GM12892 (cell line): Measurements from ENCODE around the gene SZRD1.

ENCODE experiments used
- POLR2A ChIP-seq: IDR thresholded peaks from 2 replicates; pipeline ENCODE4 v1.6.1; 2011; ENCODE audit warnings: low read depth, low read length, control low read depth
- POLR2AphosphoS5 ChIP-seq: IDR thresholded peaks from 2 replicates; pipeline ENCODE4 v1.6.1; 2011; ENCODE audit warnings: low read depth, low read length, control low read depth
- TAF1 ChIP-seq: IDR thresholded peaks from 2 replicates; pipeline ENCODE4 v1.6.1; 2011; ENCODE audit warnings: low read depth, mild to moderate bottlenecking, control low read depth, low read length, borderline replicate concordance

GRCh38 chr1:16392740-16393569 is 25.9 kb downstream of the SZRD1 start:
- no peak for TF ChIP-seq POLR2A
- no peak for TF ChIP-seq POLR2AphosphoS5
- TF ChIP-seq TAF1: no peak
